Loucy (cell line): ENCODE results near the gene PTPN3.

Source experiments
- H2AFZ ChIP-seq: fragments of 200-600 bp; sonication (generic); 2 replicates; pipeline ENCODE4 v1.6.0; 2016; ENCODE audit warnings: antibody characterized with exemption, mild to moderate bottlenecking, low read length, moderate library complexity
- H3F3A ChIP-seq: fragments of 200-600 bp; 2 replicates; pipeline ENCODE4 v1.6.0; 2016; ENCODE audit warnings: antibody characterized with exemption, low read depth, mild to moderate bottlenecking
- H3K27me3 ChIP-seq: fragments of 200-600 bp; sonication (generic); 2 replicates; pipeline ENCODE4 v1.6.1; 2014; ENCODE audit warnings: low read length, mild to moderate bottlenecking; ENCODE audit not compliant: insufficient read depth, poor library complexity, severe bottlenecking
- H3K36me3 ChIP-seq: fragments of 200-600 bp; sonication (generic); 2 replicates; pipeline ENCODE4 v1.6.1; 2016; ENCODE audit warnings: low read length; ENCODE audit not compliant: insufficient read depth
- H3K4me1 ChIP-seq: fragments of 200-600 bp; sonication (generic); 2 replicates; pipeline ENCODE4 v1.5.1; 2014; ENCODE audit warnings: low read length, mild to moderate bottlenecking; ENCODE audit not compliant: insufficient read depth, poor library complexity, severe bottlenecking
- H3K4me2 ChIP-seq: fragments of 200-600 bp; sonication (generic); 2 replicates; pipeline ENCODE4 v1.6.0; 2014; ENCODE audit warnings: antibody characterized with exemption, low read length, low read depth, mild to moderate bottlenecking; ENCODE audit not compliant: poor library complexity, severe bottlenecking
- H3K4me3 ChIP-seq: fragments of 200-600 bp; sonication (generic); 2 replicates; pipeline ENCODE4 v1.5.1; 2014; ENCODE audit warnings: low read length, mild to moderate bottlenecking, mixed read lengths; ENCODE audit not compliant: poor library complexity, severe bottlenecking
- H3K79me2 ChIP-seq: fragments of 200-600 bp; sonication (generic); 2 replicates; pipeline ENCODE4 v1.6.1; 2014; ENCODE audit warnings: low read length; ENCODE audit not compliant: insufficient read depth
- H3K9ac ChIP-seq: fragments of 200-600 bp; sonication (generic); 2 replicates; pipeline ENCODE4 v1.6.0; 2014; ENCODE audit warnings: mild to moderate bottlenecking, low read depth, low read length, moderate library complexity; ENCODE audit not compliant: poor library complexity, severe bottlenecking
- H3K9me2 ChIP-seq: fragments of 200-600 bp; sonication (generic); replicated peaks from 2 replicates; pipeline ENCODE4 v1.6.1; 2016; ENCODE audit warnings: low read depth, low read length, mixed read lengths
- H3K9me3 ChIP-seq: fragments of 200-600 bp; sonication (generic); 2 replicates; pipeline ENCODE4 v1.6.1; 2014; ENCODE audit warnings: mild to moderate bottlenecking, antibody characterized with exemption, low read length, low read depth; ENCODE audit not compliant: insufficient read depth
- H4K20me1 ChIP-seq: fragments of 200-600 bp; sonication (generic); 2 replicates; pipeline ENCODE4 v1.6.0; 2014; ENCODE audit warnings: antibody characterized with exemption, low read length, mild to moderate bottlenecking; ENCODE audit not compliant: insufficient read depth, poor library complexity, severe bottlenecking
- CTCF ChIP-seq: fragments of 200-600 bp; sonication (generic); conservative IDR thresholded peaks from 2 replicates; pipeline ENCODE4 v1.5.1; 2014; ENCODE audit warnings: mild to moderate bottlenecking, antibody characterized with exemption, low read length
- EZH2phosphoT487 ChIP-seq: fragments of 200-600 bp; IDR thresholded peaks from 2 replicates; pipeline ENCODE4 v1.6.1; 2018; ENCODE audit warnings: antibody characterized with exemption, mild to moderate bottlenecking, moderate library complexity, borderline replicate concordance

PTPN3 gene

GRCh38 chr9:109355564-109356297 is 142.4 kb downstream of the PTPN3 start:
- no peaks in the 10 kb centered on the region for H3K79me2 ChIP-seq
- no peak overlapping the region for H2AFZ ChIP-seq
- no peaks in the 10 kb centered on the region for H3K27me3 ChIP-seq
- no peaks in the 10 kb centered on the region for H3K4me1 ChIP-seq
- no peak overlapping the region for H3K9ac ChIP-seq
- no peak overlapping the region for H3K4me2 ChIP-seq
- no peaks in the 10 kb centered on the region for H3K9me2 ChIP-seq
- no peaks in the 10 kb centered on the region for H3K9me3 ChIP-seq
- H3K4me3 ChIP-seq: no peak overlapping the region
- H4K20me1 ChIP-seq: no peaks in the 10 kb centered on the region
- TF ChIP-seq CTCF (no peak), EZH2phosphoT487 (no peak)
- no peaks in the 10 kb centered on the region for H3K36me3 ChIP-seq
- no peaks in the 10 kb centered on the region for H3F3A ChIP-seq

- Histone ChIP-seq H3K27me3 (no peaks in the 10 kb centered on the region), H3K9me2 (no peaks in the 10 kb centered on the region), H2AFZ (no peak overlapping the region), H3K36me3 (no peaks in the 10 kb centered on the region), H4K20me1 (no peaks in the 10 kb centered on the region), H3K4me1 (no peaks in the 10 kb centered on the region), H3K79me2 (no peaks in the 10 kb centered on the region), H3K9me3 (no peaks in the 10 kb centered on the region), H3K9ac (no peak overlapping the region), H3K4me2 (no peak overlapping the region), H3K4me3 (no peak overlapping the region), H3F3A (no peaks in the 10 kb centered on the region)
- TF ChIP-seq EZH2phosphoT487 (no peak), CTCF (no peak)
Observed at GRCh38 chr9:109354190-109354589, 143.9 kb downstream of the PTPN3 start.

GRCh38 chr9:109351032-109351431 is 147.1 kb downstream of the PTPN3 start:
- Histone ChIP-seq H3K79me2 (no peaks in the 10 kb centered on the region), H3K4me2 (no peak overlapping the region), H3K36me3 (no peaks in the 10 kb centered on the region), H3K27me3 (no peaks in the 10 kb centered on the region), H3K9ac (no peak overlapping the region), H3K9me2 (no peaks in the 10 kb centered on the region), H3F3A (no peaks in the 10 kb centered on the region), H3K4me1 (no peaks in the 10 kb centered on the region), H3K9me3 (no peaks in the 10 kb centered on the region), H4K20me1 (no peaks in the 10 kb centered on the region), H3K4me3 (no peak overlapping the region), H2AFZ (no peak overlapping the region)
- TF ChIP-seq CTCF: no peak
- TF ChIP-seq EZH2phosphoT487: no peak
